ENCODE data around the gene KCNQ1. TPM values are rescaled to one million over a fixed set of nuclear protein-coding genes. Genes with fewer than 3 reads are reported as not detected.
"Not testable (repeated sequence)": the region's sequence is repeated elsewhere in the genome, so short reads cannot be mapped to it uniquely, and the experiment has no call there.

The KCNQ1 gene
- total RNA-seq, 6 donors from 2014 or later, result 18.0 to 45.4 (median 32.7) TPM

- WGBS, 2 donors, result 57 to 72% methylated on average over 3 of the region's 3 CpGs
- Histone ChIP-seq H3K4me1 (no peaks in the 10 kb centered on the region), H3K36me3 (peaks cover 0 to 5% (median 0%) of the 10 kb centered on the region in 4 donors), H3K9me3 (peaks cover under 1 to 19% (median 13%) of the 10 kb centered on the region in 4 donors), H3K27me3 (no peaks in the 10 kb centered on the region), H3K27ac (no peak overlapping the region), H3K4me3 (no peak overlapping the region)
- no peak for ATAC-seq (ENCODE audit: low FRiP score in 2 of 2)
- TF ChIP-seq CTCF (IDR thresholded peaks at IDR 0.05) (no peak), EP300 (IDR thresholded peaks at IDR 0.05) (no peak), POLR2A (IDR thresholded peaks at IDR 0.05) (no peak), POLR2AphosphoS5 (IDR thresholded peaks at IDR 0.05) (no peak)
- no peak for DNase-seq
Measured at GRCh38 chr11:2625183-2625582, 180.4 kb downstream of the KCNQ1 start.

GRCh38 chr11:2630679-2631078, 185.9 kb downstream of the KCNQ1 start:
- peaks cover 19 to 63% (median 46%) of the 10 kb centered on the region in 4 donors for H3K9me3 ChIP-seq
- ATAC-seq (ENCODE audit: low FRiP score in 2 of 2) (no peak), DNase-seq (no peak)
- no peak overlapping the region for H3K4me3 ChIP-seq
- 100% methylated on average over 1 of the region's 1 CpG for WGBS, 2 donors
- H3K4me1 ChIP-seq, result no peaks in the 10 kb centered on the region
- H3K36me3 ChIP-seq, result peaks cover 0 to 3% (median 0%) of the 10 kb centered on the region in 4 donors
- H3K27ac ChIP-seq, result no peak overlapping the region
- H3K27me3 ChIP-seq, result no peaks in the 10 kb centered on the region
- TF ChIP-seq EP300 (IDR thresholded peaks at IDR 0.05) (no peak), POLR2A (IDR thresholded peaks at IDR 0.05) (no peak), POLR2AphosphoS5 (IDR thresholded peaks at IDR 0.05) (no peak), CTCF (IDR thresholded peaks at IDR 0.05) (no peak)

- Histone ChIP-seq H3K27me3 (no peaks in the 10 kb centered on the region), H3K27ac (no peak overlapping the region), H3K4me3 (no peak overlapping the region), H3K36me3 (peaks cover 0 to 3% (median 0%) of the 10 kb centered on the region in 4 donors), H3K4me1 (no peaks in the 10 kb centered on the region), H3K9me3 (peaks cover 19 to 63% (median 46%) of the 10 kb centered on the region in 4 donors)
- DNase-seq, result no peak
- TF ChIP-seq POLR2AphosphoS5 (IDR thresholded peaks at IDR 0.05), result no peak
- no peak for TF ChIP-seq CTCF (IDR thresholded peaks at IDR 0.05)
- TF ChIP-seq POLR2A (IDR thresholded peaks at IDR 0.05), result no peak
- TF ChIP-seq EP300 (IDR thresholded peaks at IDR 0.05), result no peak
- ATAC-seq (ENCODE audit: low FRiP score in 2 of 2), result no peak
- WGBS, 2 donors, result 61 to 68% methylated on average over 1 of the region's 1 CpG
Measured at GRCh38 chr11:2631161-2631560, 186.4 kb downstream of the KCNQ1 start.

- peaks cover 29 to 74% (median 48%) of the 10 kb centered on the region in 4 donors for H3K9me3 ChIP-seq
- H3K27me3 ChIP-seq; H3K27ac ChIP-seq; H3K36me3 ChIP-seq; ATAC-seq (ENCODE audit: low FRiP score in 2 of 2); H3K4me1 ChIP-seq; H3K4me3 ChIP-seq: not testable (repeated sequence)
- DNase-seq, result peak in 1 of 2 donors; percentile 46
- 96% methylated on average over 11 to 13 of the region's 13 CpGs for WGBS, 2 donors
Measured at GRCh38 chr11:2639763-2640162, 195.0 kb downstream of the KCNQ1 start.

- H3K4me3 ChIP-seq, result no peak overlapping the region
- peaks cover 31 to 88% (median 60%) of the 10 kb centered on the region in 4 donors for H3K9me3 ChIP-seq
- H3K27ac ChIP-seq, result no peak overlapping the region
- ATAC-seq (ENCODE audit: low FRiP score in 2 of 2) (no peak), DNase-seq (no peak)
- no peaks in the 10 kb centered on the region for H3K36me3 ChIP-seq
- WGBS, 2 donors, result 91 to 95% methylated on average over 1 of the region's 1 CpG
- TF ChIP-seq POLR2AphosphoS5 (IDR thresholded peaks at IDR 0.05) (no peak), CTCF (IDR thresholded peaks at IDR 0.05) (no peak), POLR2A (IDR thresholded peaks at IDR 0.05) (no peak)
- no peaks in the 10 kb centered on the region for H3K27me3 ChIP-seq
- no peaks in the 10 kb centered on the region for H3K4me1 ChIP-seq
Measured at GRCh38 chr11:2641623-2642022, 196.8 kb downstream of the KCNQ1 start.

Data from upper lobe of left lung (tissue), 6 donors.